HepG2 (cell line): ENCODE measurements around the gene GRAP. TPM values are rescaled to one million over a fixed set of nuclear protein-coding genes. Genes with fewer than 3 reads are reported as not detected.

ENCODE experiments used
- ARID4A ChIP-seq: sonication (generic); formaldehyde crosslinking; IDR thresholded peaks from 2 replicates; pipeline ENCODE4 v1.5.0; 2020; ENCODE audit warnings: mild to moderate bottlenecking, missing genetic modification reagents, borderline replicate concordance
- CAMTA2 ChIP-seq: sonication (generic); formaldehyde crosslinking; IDR thresholded peaks from 2 replicates; pipeline ENCODE4 v1.4.0; 2020; ENCODE audit warnings: mild to moderate bottlenecking, missing genetic modification reagents, borderline replicate concordance
- HMGXB3 ChIP-seq: sonication (generic); formaldehyde crosslinking; IDR thresholded peaks from 2 replicates; pipeline ENCODE4 v1.4.0; 2020; ENCODE audit warnings: missing genetic modification reagents, borderline replicate concordance
- HOXA7 ChIP-seq: sonication (generic); formaldehyde crosslinking; IDR thresholded peaks from 2 replicates; pipeline ENCODE4 v1.8.1; 2022; ENCODE audit warnings: mild to moderate bottlenecking, missing genetic modification reagents, moderate library complexity
- MLX ChIP-seq: IDR thresholded peaks from 2 replicates; pipeline ENCODE4 v1.6.1; 2016
- MNT ChIP-seq: fragments of 450-650 bp; IDR thresholded peaks from 2 replicates; pipeline ENCODE4 v1.6.1; 2016
- POLR2G ChIP-seq: fragments of 200-400 bp; formaldehyde crosslinking; IDR thresholded peaks from 2 replicates; pipeline ENCODE4 v1.6.1; 2018; ENCODE audit warnings: mild to moderate bottlenecking, low read depth, low read length, moderate library complexity
- ZNF121 ChIP-seq: sonication (generic); formaldehyde crosslinking; IDR thresholded peaks from 2 replicates; pipeline ENCODE4 v1.5.0; 2020; ENCODE audit warnings: mild to moderate bottlenecking, missing genetic modification reagents
- ZNF160 ChIP-seq: sonication (generic); formaldehyde crosslinking; IDR thresholded peaks from 2 replicates; pipeline ENCODE4 v1.8.0; 2022; ENCODE audit warnings: mild to moderate bottlenecking, inconsistent platforms, missing genetic modification reagents
- ZNF274 ChIP-seq: sonication (generic); formaldehyde crosslinking; IDR thresholded peaks from 2 replicates; pipeline ENCODE4 v1.5.1; 2020; ENCODE audit warnings: mild to moderate bottlenecking, missing genetic modification reagents
- ZNF335 ChIP-seq: sonication (generic); formaldehyde crosslinking; IDR thresholded peaks from 2 replicates; pipeline ENCODE4 v1.4.0; 2020; ENCODE audit warnings: missing genetic modification reagents
- ZNF431 ChIP-seq: sonication (generic); formaldehyde crosslinking; IDR thresholded peaks from 2 replicates; pipeline ENCODE4 v1.9.0; 2022; ENCODE audit warnings: missing genetic modification reagents, low read depth, mild to moderate bottlenecking, borderline replicate concordance
- ZNF589 ChIP-seq: sonication (generic); formaldehyde crosslinking; conservative IDR thresholded peaks from 2 replicates; pipeline ENCODE4 v1.8.0; 2022; ENCODE audit warnings: mild to moderate bottlenecking, moderate library complexity, missing genetic modification reagents
- ZNF644 ChIP-seq: IDR thresholded peaks from 2 replicates; pipeline ENCODE4 v1.6.1; 2016; ENCODE audit warnings: low read depth
- ZNF674 ChIP-seq: sonication (generic); formaldehyde crosslinking; IDR thresholded peaks from 2 replicates; pipeline ENCODE4 v1.5.0; 2020; ENCODE audit warnings: low read depth, mild to moderate bottlenecking, missing genetic modification reagents
- ZNF784 ChIP-seq: sonication (generic); formaldehyde crosslinking; IDR thresholded peaks from 2 replicates; pipeline ENCODE4 v1.5.1; 2020; ENCODE audit warnings: missing genetic modification reagents, mild to moderate bottlenecking, borderline replicate concordance
- polyA plus RNA-seq, 8 experiments: library from polyadenylated mRNA; depleted of rRNA in 3 of 8; stranded (reverse) in 7 of 8; unstranded in 1 of 8; fragments of >200 nt; fragmentation: Illumina TruSeq in 4 of 8; extraction: Trizol in 4 of 8; gene quantifications; 2 replicates each; pipeline versions ENCODE4 v1.2.1 to v1.2.3, GENCODE V29; 2011 to 2016; ENCODE audit warnings: low read depth in 4 of 8, missing spikeins in 1 of 8, mixed read lengths in 1 of 8; ENCODE audit not compliant: insufficient read depth in 1 of 8
- total RNA-seq, 5 experiments: library from RNA; depleted of rRNA; stranded (reverse); fragments of >200 nt; fragmentation: Illumina TruSeq; extraction: Trizol; gene quantifications; 2 replicates each; pipeline ENCODE4 v1.2.3, GENCODE V29; 2016; ENCODE audit warnings: low read depth in 1 of 5

Gene GRAP
- total and polyA plus RNA-seq, 2 of the 13 experiments (the other 11 are each of a cell fraction or from before 2014, with no cell fraction given), result 0.77 to 1.7 TPM

GRCh38 chr17:18981642-18982424 lies 64.9 kb downstream of the GRAP start (continued):
- TF ChIP-seq MNT (no peak), ZNF644 (peak; percentile 66; the same call in 1 of the 2 replicates), POLR2G (peak; percentile 60), HOXA7 (no peak), ZNF274 (no peak), ZNF160 (CRISPR knock-in tag) (no peak), MLX (CRISPR knock-in tag) (peak; percentile 59; the same call in 1 of the 2 replicates), CAMTA2 (CRISPR knock-in tag) (no peak), ZNF431 (CRISPR knock-in tag) (0 out of 2 replicates have a peak, but pooled peaks have one; percentile 64), ZNF121 (CRISPR knock-in tag) (no peak), ZNF674 (CRISPR knock-in tag) (no peak), ZNF784 (peak; percentile 36; the same call in 1 of the 2 replicates), ZNF335 (CRISPR knock-in tag) (no peak), HMGXB3 (CRISPR knock-in tag) (no peak), ZNF589 (CRISPR knock-in tag) (no peak; the same call in 1 of the 2 replicates), ARID4A (peak; percentile 72; the same call in 1 of the 2 replicates)
